Hypothalamus (tissue), 51 donors: ENCODE measurements around the gene TLE1.
"Not testable (repeated sequence)": the region's sequence is repeated elsewhere in the genome, so short reads cannot be mapped to it uniquely, and the experiment has no call there.

Experiments used
- DNase-seq, 51 donors: peaks; one replicate each; lab custom pipeline; 2025; lab: John Stamatoyannopoulos, UW

Gene TLE1

GRCh38 chr9:81626511-81626910 lies 62.8 kb downstream of the TLE1 start:
- no peak for DNase-seq

- DNase-seq: no peak
Measured at GRCh38 chr9:81625969-81626368, 63.4 kb downstream of the TLE1 start.

GRCh38 chr9:81623778-81624177 lies 65.6 kb downstream of the TLE1 start:
- no peak for DNase-seq

- no peak for DNase-seq
Measured at GRCh38 chr9:81622471-81623255, 66.7 kb downstream of the TLE1 start.

GRCh38 chr9:81621785-81622259 lies 67.5 kb downstream of the TLE1 start:
- DNase-seq: no peak

DNA sequence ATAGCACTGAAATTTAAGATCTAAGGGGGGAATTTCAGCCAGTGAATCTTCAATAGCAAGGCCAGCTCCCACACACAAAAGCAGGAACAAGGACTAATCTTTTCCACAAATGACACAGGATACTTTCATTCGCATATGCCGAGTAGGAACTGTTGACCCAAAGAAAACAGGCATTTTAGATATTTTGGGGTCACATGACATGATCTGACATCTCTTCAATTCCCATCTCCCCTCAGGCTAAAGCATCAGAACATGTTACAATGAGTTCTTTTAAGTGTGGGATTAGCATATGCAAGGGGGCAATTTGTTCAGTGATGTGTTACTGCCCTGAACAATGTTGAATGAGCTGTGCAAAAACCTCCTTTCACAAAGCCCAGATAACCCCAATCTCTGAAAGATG lies 68.2 kb downstream of the TLE1 start:
- no peak for DNase-seq

GRCh38 chr9:81620002-81620390 lies 69.4 kb downstream of the TLE1 start:
- no peak for DNase-seq

DNA sequence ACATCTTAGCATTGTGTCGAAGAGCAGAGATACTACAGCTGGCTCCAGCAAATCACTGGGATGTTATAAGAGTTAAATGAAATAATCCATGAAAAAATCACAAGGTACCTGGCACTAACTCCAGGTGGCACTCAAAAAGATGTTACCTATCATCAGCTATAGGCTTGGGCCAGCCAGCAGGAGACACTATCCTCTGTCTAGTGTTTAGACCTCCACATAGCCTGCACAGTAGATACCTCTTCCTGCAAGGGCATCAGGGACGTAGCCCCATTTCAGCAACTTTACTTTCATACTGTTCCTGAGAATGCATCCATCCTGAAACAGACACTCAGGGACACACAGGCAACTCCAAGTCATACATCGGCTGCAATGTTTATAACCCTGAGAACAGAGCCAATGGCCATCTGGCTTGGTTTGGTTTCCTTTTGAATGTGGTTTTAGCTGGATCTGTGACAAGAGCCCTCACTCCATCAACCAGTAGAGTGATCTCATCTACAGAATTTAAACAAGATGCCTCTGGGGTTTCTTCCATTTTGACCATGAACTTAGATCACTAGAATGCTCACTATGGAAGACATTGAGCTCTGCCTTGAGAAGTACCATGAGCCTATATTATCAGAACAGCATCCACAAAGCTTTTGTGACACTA lies 69.9 kb downstream of the TLE1 start:
- DNase-seq: no peak

DNA sequence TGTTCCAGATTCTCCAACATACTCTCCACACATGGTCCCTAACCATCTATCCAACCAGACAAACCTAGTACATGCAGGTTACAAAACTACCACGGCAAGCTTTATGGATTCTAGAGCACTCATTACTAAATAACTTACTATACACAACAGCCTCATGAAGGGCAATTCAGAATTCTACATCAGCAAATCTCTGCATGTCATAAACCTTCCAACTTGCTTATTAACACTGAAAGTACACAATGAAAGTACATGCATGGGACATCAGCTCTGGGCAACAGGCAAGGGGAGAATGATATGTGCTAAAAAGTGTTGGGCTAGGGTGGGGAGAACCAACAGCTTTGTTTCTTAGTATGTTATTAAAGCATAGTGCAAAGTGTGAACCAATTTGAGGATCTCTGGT lies 70.4 kb downstream of the TLE1 start:
- no peak for DNase-seq

GRCh38 chr9:81616141-81616540 lies 73.2 kb downstream of the TLE1 start:
- no peak for DNase-seq

DNA sequence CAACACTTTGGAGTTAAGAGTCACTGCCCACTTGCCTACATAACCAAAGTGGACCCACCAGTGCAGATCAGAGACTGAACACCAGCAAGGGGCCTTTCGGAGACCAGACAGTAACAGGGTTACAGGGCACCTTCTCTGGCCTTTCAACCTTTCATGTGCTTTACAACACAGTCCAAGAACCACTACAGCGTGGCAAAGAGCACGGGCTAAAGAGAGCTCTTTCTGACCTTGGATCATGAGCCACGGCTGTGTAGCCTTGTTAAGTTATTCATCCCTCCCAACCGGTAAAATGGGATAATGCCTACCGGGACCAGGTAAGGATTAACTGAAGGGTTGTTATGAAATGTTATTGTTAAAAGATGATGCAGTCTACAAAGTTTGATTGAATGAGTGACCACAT lies 75.0 kb downstream of the TLE1 start:
- no peak for DNase-seq

DNA sequence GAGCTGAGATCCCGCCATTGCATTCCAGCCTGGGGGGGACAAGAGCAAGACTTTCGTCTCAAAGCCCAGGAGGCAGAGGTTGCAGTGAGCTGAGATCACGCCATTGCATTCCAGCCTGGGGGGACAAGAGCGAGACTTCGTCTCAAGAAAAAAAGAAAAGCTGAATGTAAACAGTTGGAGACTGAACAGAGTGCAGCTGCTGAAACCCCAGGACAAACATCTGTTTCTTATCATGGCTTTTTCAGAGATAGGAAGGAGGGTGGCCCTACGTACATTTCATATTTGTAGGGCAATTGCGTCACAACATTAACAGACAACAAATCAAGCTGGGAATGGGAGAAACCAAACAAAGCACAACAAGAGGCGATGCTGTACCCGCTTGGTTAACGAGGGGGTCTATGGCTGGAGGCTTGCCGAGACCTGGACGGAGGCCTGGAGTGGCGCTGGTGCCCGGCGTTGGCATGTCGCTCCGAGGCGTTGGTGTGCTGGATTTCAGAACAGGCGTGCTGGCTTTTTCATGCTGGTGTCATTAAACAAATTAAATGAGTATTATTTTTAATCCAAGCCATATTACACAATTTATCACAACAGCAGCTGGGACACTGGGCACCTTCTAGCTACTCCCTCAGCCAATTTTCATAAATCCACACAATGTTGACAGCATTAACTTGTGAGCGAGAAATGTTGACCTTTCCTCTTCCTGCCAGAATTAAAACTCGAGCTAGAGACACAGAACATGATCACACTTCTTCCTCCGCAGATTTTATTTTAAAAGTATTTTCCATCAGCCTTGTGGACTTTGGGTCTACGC lies 76.1 kb downstream of the TLE1 start:
- DNase-seq: peak in 11 of 51 donors; percentile 3 to 22 (median 12)

GRCh38 chr9:81611664-81612063 lies 77.7 kb downstream of the TLE1 start:
- no peak for DNase-seq

DNA sequence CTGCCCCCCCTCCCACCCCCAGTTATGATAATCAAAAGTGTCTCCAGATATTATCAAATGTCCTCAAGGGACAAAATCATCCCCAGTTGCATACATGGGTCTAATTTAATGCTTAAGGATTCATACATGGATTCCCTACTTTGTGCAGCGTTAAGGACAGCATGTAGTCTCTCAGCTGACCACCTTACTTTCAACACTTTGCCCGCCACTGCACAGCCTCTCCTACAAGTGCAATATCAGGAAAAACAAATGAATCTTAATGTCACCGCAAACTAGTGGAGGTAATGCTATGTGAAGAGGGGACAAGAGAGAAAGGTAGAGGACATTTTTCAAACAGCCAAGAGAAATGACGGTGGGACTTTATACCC lies 78.6 kb downstream of the TLE1 start:
- no peak for DNase-seq

GRCh38 chr9:81609782-81610739 lies 79.3 kb downstream of the TLE1 start:
- peak in 3 of 51 donors; percentile 4 to 67 (median 24) for DNase-seq

DNA sequence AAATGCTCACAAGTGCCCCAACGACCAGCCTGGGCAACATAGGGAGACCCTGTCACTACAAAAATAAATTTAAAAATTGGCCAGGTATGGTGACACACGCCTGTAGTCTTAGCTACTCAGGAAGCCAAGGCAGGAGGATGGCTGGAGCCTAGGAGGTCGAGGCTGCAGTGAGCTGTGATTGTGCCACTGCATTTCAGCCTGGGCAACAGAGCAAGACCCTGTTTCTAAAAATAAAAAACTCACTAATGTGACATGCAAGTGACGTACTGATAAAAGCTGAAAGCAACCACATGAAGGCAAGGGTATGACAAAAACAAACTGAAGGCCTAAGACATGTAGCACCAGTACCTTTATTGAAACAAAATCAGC lies 81.1 kb downstream of the TLE1 start:
- no peak for DNase-seq

GRCh38 chr9:81607593-81608288 lies 81.6 kb downstream of the TLE1 start:
- DNase-seq: no peak

GRCh38 chr9:81606261-81606660 lies 83.1 kb downstream of the TLE1 start:
- DNase-seq: not testable (repeated sequence)

- no peak for DNase-seq
Measured at GRCh38 chr9:81605170-81605670, 84.1 kb downstream of the TLE1 start.
